Trophoblast cell (in vitro differentiated cells and primary cell): ENCODE measurements around the gene NFKBIA.

Experiments used
- DNase-seq, 2 donors: peaks; one replicate each; pipeline ENCODE4 v3.0.0-alpha.2; 2016
- H2AFZ ChIP-seq: 2 replicates; pipeline ENCODE4 v1.6.1; 2013; ENCODE audit warnings: low read length, moderate library complexity, mild to moderate bottlenecking; ENCODE audit not compliant: insufficient read depth, poor library complexity
- H2AK5ac ChIP-seq: 2 replicates; pipeline ENCODE4 v1.6.1; 2013; ENCODE audit warnings: mild to moderate bottlenecking, low read length
- H2BK120ac ChIP-seq: 2 replicates; pipeline ENCODE4 v1.6.1; 2013; ENCODE audit warnings: low read length, mild to moderate bottlenecking, moderate library complexity; ENCODE audit not compliant: insufficient read depth, poor library complexity
- H2BK12ac ChIP-seq: 2 replicates; pipeline ENCODE4 v1.6.1; 2013; ENCODE audit warnings: mild to moderate bottlenecking, low read length, moderate library complexity
- H2BK5ac ChIP-seq: 2 replicates; pipeline ENCODE4 v1.6.1; 2013; ENCODE audit warnings: low read length, low read depth, moderate library complexity, mild to moderate bottlenecking; ENCODE audit not compliant: poor library complexity
- H3K14ac ChIP-seq: 2 replicates; pipeline ENCODE4 v1.6.1; 2013; ENCODE audit warnings: mild to moderate bottlenecking, low read length
- H3K18ac ChIP-seq: 2 replicates; pipeline ENCODE4 v1.6.1; 2013; ENCODE audit warnings: mild to moderate bottlenecking, low read length
- H3K23ac ChIP-seq: 2 replicates; pipeline ENCODE4 v1.6.1; 2013; ENCODE audit warnings: low read length
- H3K27ac ChIP-seq: 2 replicates; pipeline ENCODE4 v1.5.1; 2013; ENCODE audit warnings: low read depth, mild to moderate bottlenecking, inconsistent platforms, low read length, moderate library complexity
- H3K27me3 ChIP-seq: 2 replicates; pipeline ENCODE4 v1.6.1; 2013; ENCODE audit warnings: inconsistent platforms, mild to moderate bottlenecking, low read length, moderate library complexity; ENCODE audit not compliant: insufficient read depth
- H3K36me3 ChIP-seq, 2 experiments: 1 replicate in 1 of 2; 2 replicates in 1 of 2; pipeline ENCODE4 v1.6.1; 2013; ENCODE audit warnings: low read length in 2 of 2, mild to moderate bottlenecking in 2 of 2, moderate library complexity in 1 of 2; ENCODE audit not compliant: insufficient read depth in 2 of 2, control insufficient read depth in 1 of 2
- H3K4ac ChIP-seq: 2 replicates; pipeline ENCODE4 v1.6.1; 2013; ENCODE audit warnings: low read depth, mild to moderate bottlenecking, low read length, moderate library complexity
- H3K4me1 ChIP-seq, 2 experiments: 1 replicate in 1 of 2; 2 replicates in 1 of 2; pipeline ENCODE4 v1.6.1; 2013; ENCODE audit warnings: low read length in 2 of 2, mild to moderate bottlenecking in 2 of 2, moderate library complexity in 1 of 2; ENCODE audit not compliant: insufficient read depth in 2 of 2, control insufficient read depth in 1 of 2
- H3K4me2 ChIP-seq: 2 replicates; pipeline ENCODE4 v1.6.1; 2013; ENCODE audit warnings: inconsistent platforms, mild to moderate bottlenecking, low read length, moderate library complexity
- H3K4me3 ChIP-seq: 2 replicates; pipeline ENCODE4 v1.5.1; 2013; ENCODE audit warnings: mild to moderate bottlenecking, low read depth, low read length, inconsistent platforms
- H3K79me1 ChIP-seq: one replicate; pipeline ENCODE4 v1.6.1; 2013; ENCODE audit warnings: low read length
- H3K79me2 ChIP-seq: 2 replicates; pipeline ENCODE4 v1.6.1; 2013; ENCODE audit warnings: low read length, mild to moderate bottlenecking; ENCODE audit not compliant: control insufficient read depth, insufficient read depth, poor library complexity
- H3K9ac ChIP-seq: 2 replicates; pipeline ENCODE4 v1.6.1; 2013; ENCODE audit warnings: mild to moderate bottlenecking, low read length
- H3K9me3 ChIP-seq: 2 replicates; pipeline ENCODE4 v1.6.1; 2013; ENCODE audit warnings: low read depth, mild to moderate bottlenecking, control low read depth, inconsistent platforms, low read length; ENCODE audit not compliant: insufficient read depth
- H4K12ac ChIP-seq: 2 replicates; pipeline ENCODE4 v1.6.1; 2013; ENCODE audit warnings: low read depth, mild to moderate bottlenecking, low read length, moderate library complexity
- H4K8ac ChIP-seq: 2 replicates; pipeline ENCODE4 v1.6.1; 2013; ENCODE audit warnings: low read depth, mild to moderate bottlenecking, low read length, moderate library complexity
- H4K91ac ChIP-seq: one replicate; pipeline ENCODE4 v1.6.1; 2013; ENCODE audit warnings: low read depth, mild to moderate bottlenecking, low read length, moderate library complexity
- WGBS: extraction: QIAGEN DNeasy Blood & Tissue Kit; methylation state at CpG from one replicate; pipeline ENCODE4 v1.1.7; 2013; ENCODE audit warnings: missing lambda C conversion rate; ENCODE audit not compliant: insufficient read length, insufficient coverage; ENCODE audit errors: extremely low coverage; 5-methylcytosine and 5-hydroxymethylcytosine counted together

The NFKBIA gene

DNA sequence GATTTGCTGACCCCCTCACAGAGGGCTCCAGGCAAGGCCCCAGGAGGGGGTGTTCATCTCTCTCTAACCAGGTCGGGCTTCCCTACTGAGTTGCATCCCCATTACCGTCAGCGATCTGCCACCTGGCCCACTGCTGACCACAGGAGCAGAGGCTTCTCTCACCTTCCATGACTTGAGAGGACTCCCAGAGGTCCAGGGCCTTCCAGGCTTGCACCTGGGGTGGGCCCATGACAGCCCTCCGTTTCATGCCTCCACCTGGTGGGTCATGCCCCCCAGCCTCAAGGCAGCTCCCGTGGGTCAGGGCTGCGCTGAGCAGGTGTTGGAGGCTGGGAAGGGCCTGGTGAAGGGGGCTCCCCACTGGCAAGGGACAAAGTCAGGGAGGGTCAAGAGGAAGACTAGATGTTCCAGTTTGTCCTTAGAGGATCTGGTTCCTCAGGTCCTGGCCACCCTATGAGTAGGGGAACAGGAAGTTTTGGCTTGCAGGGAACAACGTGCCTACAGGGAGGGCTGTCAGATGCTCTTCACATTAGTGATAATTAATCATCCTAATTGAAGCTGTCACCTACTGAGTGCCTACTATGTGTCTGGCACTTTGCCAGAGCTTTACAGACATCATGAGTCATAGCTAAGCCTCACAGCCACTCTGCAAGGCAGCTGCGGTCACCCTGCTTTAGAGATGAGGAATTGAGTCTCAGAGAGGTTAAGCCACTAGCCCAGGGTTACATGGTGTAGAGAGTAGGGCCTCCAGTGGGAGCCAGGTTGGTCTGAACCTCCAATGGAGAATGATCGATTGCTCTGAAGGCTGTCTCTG is 13.8 kb downstream of the NFKBIA start:
- no peak overlapping the region for H3K9ac ChIP-seq
- no peak overlapping the region for H2BK120ac ChIP-seq
- H4K91ac ChIP-seq = no peak overlapping the region
- no CpG with 5 or more reads among the region's 9 CpGs for WGBS
- no peak overlapping the region for H3K14ac ChIP-seq
- no peak overlapping the region for H3K4ac ChIP-seq
- H3K79me1 ChIP-seq = peaks cover 2% of the 10 kb centered on the region
- peak overlapping the region; percentile 20 for H2BK12ac ChIP-seq
- no peaks in the 10 kb centered on the region for H3K79me2 ChIP-seq
- no peaks in the 10 kb centered on the region for H3K9me3 ChIP-seq
- H2BK5ac ChIP-seq = no peak overlapping the region
- no peaks in the 10 kb centered on the region for H3K36me3 ChIP-seq
- no peaks in the 10 kb centered on the region for H3K27me3 ChIP-seq
- H2AK5ac ChIP-seq = no peak overlapping the region
- no peak overlapping the region for H3K4me2 ChIP-seq
- peak overlapping the region; percentile 7 for H4K8ac ChIP-seq
- no peak overlapping the region for H2AFZ ChIP-seq
- H4K12ac ChIP-seq = no peak overlapping the region
- H3K23ac ChIP-seq = no peak overlapping the region
- no peak overlapping the region for H3K4me3 ChIP-seq
- DNase-seq = peak in 1 of 2 donors; percentile 28
- no peak overlapping the region for H3K27ac ChIP-seq
- no peak overlapping the region for H3K18ac ChIP-seq
- H3K4me1 ChIP-seq = peaks cover 9 to 10% of the 10 kb centered on the region in 2 experiments

DNA sequence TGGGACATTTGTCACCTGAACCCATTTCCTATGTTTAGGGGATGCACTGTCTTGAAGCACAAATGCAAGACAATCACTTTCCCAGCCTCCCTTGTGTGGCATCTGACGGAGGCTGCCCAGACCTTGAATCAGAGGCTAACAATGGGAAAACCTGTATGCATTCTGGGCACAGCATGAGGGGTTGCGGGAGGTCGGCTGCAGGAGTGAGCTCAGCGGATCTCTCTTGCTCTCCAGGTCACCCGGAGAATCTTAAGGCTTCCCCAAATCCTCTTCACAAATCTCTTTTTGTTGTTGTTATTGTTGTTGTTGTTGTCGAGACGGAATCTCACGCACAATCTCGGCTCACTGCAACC is 15.3 kb downstream of the NFKBIA start:
- H3K18ac ChIP-seq = no peak overlapping the region
- no peak overlapping the region for H2AK5ac ChIP-seq
- H3K36me3 ChIP-seq = no peaks in the 10 kb centered on the region
- H3K79me1 ChIP-seq = peaks cover 12% of the 10 kb centered on the region
- H2BK120ac ChIP-seq = no peak overlapping the region
- no peak overlapping the region for H4K8ac ChIP-seq
- no peak overlapping the region for H3K14ac ChIP-seq
- no peak overlapping the region for H4K91ac ChIP-seq
- no peak overlapping the region for H3K9ac ChIP-seq
- no peaks in the 10 kb centered on the region for H3K9me3 ChIP-seq
- H3K4me2 ChIP-seq = no peak overlapping the region
- H2BK5ac ChIP-seq = no peak overlapping the region
- peaks cover 21 to 24% of the 10 kb centered on the region in 2 experiments for H3K4me1 ChIP-seq
- no peak overlapping the region for H2BK12ac ChIP-seq
- no peak for DNase-seq
- no peak overlapping the region for H4K12ac ChIP-seq
- peaks cover 4% of the 10 kb centered on the region for H3K79me2 ChIP-seq
- H2AFZ ChIP-seq = no peak overlapping the region
- no peaks in the 10 kb centered on the region for H3K27me3 ChIP-seq
- H3K4ac ChIP-seq = no peak overlapping the region
- no peak overlapping the region for H3K23ac ChIP-seq
- no peak overlapping the region for H3K27ac ChIP-seq
- no CpG with 5 or more reads among the region's 9 CpGs for WGBS
- H3K4me3 ChIP-seq = no peak overlapping the region

DNA sequence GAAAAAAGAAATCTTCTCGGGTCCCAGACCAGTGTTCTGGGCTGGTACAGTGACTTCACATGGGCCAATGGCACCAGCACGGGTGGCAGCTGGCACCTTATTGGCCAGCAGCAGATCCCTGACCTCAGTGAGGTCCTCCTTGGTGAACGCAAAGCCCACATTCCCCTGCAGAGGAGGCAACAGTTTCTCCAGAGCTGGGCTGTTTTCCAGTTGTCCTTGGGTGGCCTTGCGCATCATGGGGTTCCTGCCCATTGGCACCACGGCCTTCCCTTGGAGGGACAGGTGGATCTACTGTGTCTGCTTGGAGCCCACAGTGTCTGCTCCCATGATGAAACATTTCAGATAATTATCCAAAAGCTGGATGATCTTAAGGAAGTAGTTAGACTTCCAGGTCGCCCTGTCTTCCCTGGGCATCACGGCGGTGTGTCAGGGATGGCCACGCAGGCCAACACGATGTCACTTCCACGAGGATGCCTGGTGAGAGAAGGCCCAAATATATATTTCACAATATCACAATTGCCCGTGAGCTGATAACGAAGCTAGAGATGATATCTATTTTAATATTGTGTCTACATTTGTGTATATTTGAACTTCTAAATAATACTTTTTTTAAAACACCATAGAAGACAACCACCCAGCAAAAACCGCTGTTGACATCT is 15.8 kb downstream of the NFKBIA start:
- no peaks in the 10 kb centered on the region for H3K27me3 ChIP-seq
- no peak overlapping the region for H3K18ac ChIP-seq
- H2BK12ac ChIP-seq = no peak overlapping the region
- DNase-seq = no peak
- H3K14ac ChIP-seq = no peak overlapping the region
- no peak overlapping the region for H4K91ac ChIP-seq
- H3K23ac ChIP-seq = no peak overlapping the region
- no peak overlapping the region for H2BK120ac ChIP-seq
- no peak overlapping the region for H3K4ac ChIP-seq
- H3K27ac ChIP-seq = no peak overlapping the region
- H4K8ac ChIP-seq = no peak overlapping the region
- H3K4me1 ChIP-seq = peaks cover 25 to 29% of the 10 kb centered on the region in 2 experiments
- no peak overlapping the region for H2AFZ ChIP-seq
- no peak overlapping the region for H3K9ac ChIP-seq
- H3K4me2 ChIP-seq = no peak overlapping the region
- H3K9me3 ChIP-seq = no peaks in the 10 kb centered on the region
- no peak overlapping the region for H2BK5ac ChIP-seq
- H3K79me1 ChIP-seq = peaks cover 16% of the 10 kb centered on the region
- H3K4me3 ChIP-seq = no peak overlapping the region
- no peak overlapping the region for H2AK5ac ChIP-seq
- peaks cover 4% of the 10 kb centered on the region for H3K79me2 ChIP-seq
- WGBS = no CpG with 5 or more reads among the region's 14 CpGs
- H4K12ac ChIP-seq = no peak overlapping the region
- no peaks in the 10 kb centered on the region for H3K36me3 ChIP-seq

DNA sequence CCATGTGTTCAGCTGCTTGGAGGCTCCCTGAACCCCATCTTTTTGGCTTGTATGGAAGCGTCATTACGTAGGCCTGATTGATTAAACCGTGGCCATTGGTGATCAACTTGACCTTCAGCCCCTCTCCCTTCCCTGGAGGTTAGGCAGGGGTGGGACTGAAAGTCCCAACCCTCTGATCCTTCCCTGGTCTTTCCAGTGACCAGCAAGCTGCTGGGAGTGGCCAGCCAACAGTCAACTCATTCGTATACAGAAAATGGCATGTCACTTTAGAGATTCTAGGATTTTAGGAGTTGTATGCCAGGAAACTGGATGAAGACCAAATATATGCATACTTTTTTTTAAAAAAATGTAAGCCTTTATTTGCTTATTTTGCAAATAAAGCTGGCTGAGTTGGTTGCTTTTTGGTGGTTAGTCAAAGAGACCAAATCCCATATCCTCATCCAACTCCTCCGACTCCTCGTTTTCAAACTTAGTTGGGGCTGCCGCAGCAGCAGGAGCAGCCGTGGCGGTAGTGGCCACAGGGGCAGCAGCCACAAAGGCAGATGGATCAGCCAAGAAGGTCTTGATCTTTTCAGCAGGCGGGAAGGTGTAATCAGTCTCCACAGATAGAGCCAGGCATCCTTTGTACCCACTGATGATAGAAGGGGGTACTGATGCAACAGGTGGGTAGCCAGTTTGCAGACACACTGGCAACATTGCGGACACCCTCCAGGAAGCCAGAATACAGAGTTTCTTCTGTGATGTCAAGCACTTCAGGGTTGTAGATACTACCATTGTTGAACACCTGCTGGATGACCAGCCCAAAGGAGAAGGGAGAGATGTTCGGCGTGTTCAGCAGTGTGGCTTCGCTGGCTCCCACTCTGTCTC is 16.6 kb downstream of the NFKBIA start:
- Histone ChIP-seq H3K4ac (no peak overlapping the region), H2BK5ac (no peak overlapping the region), H4K12ac (no peak overlapping the region), H2AFZ (no peak overlapping the region), H3K4me1 (peaks cover 28 to 33% of the 10 kb centered on the region in 2 experiments), H3K79me2 (peaks cover 4% of the 10 kb centered on the region), H3K27ac (no peak overlapping the region), H3K36me3 (no peaks in the 10 kb centered on the region), H3K4me3 (no peak overlapping the region), H3K9me3 (no peaks in the 10 kb centered on the region), H3K9ac (no peak overlapping the region), H4K8ac (no peak overlapping the region), H4K91ac (no peak overlapping the region), H3K27me3 (no peaks in the 10 kb centered on the region), H3K14ac (no peak overlapping the region), H3K4me2 (no peak overlapping the region), H3K23ac (no peak overlapping the region), H2BK12ac (no peak overlapping the region), H2AK5ac (peak overlapping the region; percentile 21), H3K79me1 (peaks cover 16% of the 10 kb centered on the region), H2BK120ac (no peak overlapping the region), H3K18ac (no peak overlapping the region)
- WGBS = no CpG with 5 or more reads among the region's 14 CpGs
- DNase-seq = no peak
